GM18858 (cell line): ENCODE results near the gene SLC25A36.
"Not testable (repeated sequence)": the region's sequence is repeated elsewhere in the genome, so short reads cannot be mapped to it uniquely, and the experiment has no call there.

Experiments used
- ATAC-seq: cut with Tn5 transposase; IDR thresholded peaks from one replicate; pipeline ENCODE4 v1.9.1; 2021; ENCODE audit not compliant: unreplicated experiment

The SLC25A36 gene

DNA sequence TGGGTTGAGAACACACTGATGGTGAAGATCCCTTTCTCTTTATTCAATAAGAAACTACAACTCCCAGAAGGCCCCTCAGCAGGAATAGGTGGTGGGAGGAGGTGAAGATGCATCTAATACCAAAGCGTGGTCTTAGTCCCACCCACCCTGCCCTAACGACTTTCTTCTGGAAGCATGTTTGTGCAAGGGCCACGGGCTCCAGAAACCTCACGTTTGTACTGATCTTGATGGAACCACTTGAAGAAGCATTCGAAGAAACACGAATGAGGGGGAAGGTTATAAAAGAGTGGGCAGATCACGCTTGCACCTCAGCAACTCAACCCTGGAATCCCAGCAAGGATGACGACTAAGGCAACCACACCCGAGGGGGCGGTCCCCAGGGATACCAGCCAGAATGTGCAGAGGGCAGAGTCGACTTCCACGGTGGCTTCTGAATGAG is 10.6 kb upstream of the SLC25A36 start:
- no peak for ATAC-seq

GRCh38 chr3:140931801-140932200 is 9.8 kb upstream of the SLC25A36 start:
- ATAC-seq: no peak

DNA sequence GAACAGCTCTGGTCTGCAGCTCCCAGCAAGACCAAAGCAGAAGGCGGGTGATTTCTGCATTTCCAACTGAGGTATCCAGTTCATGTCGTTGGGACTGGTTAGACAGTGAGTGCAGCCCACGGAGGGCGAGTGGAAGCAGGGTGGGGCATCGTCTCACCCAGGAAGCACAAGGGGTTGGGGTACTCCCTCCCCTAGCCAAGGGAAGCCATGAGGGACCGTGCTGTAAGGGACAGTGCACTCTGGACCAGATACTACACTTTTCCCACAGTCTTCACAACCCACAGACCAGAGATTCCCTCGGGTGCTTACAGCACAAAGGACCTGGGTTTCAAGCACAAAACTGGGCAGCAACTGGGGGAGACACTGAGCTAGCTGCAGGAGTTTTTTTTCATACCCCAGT is 8.5 kb upstream of the SLC25A36 start:
- ATAC-seq: no peak

GRCh38 chr3:140933552-140933951 is 8.1 kb upstream of the SLC25A36 start:
- ATAC-seq: no peak

GRCh38 chr3:140939305-140939704 is 2.3 kb upstream of the SLC25A36 start:
- ATAC-seq: not testable (repeated sequence)

GRCh38 chr3:140941090-140941433 is 574 bp upstream of the SLC25A36 start:
- ATAC-seq: no peak

DNA sequence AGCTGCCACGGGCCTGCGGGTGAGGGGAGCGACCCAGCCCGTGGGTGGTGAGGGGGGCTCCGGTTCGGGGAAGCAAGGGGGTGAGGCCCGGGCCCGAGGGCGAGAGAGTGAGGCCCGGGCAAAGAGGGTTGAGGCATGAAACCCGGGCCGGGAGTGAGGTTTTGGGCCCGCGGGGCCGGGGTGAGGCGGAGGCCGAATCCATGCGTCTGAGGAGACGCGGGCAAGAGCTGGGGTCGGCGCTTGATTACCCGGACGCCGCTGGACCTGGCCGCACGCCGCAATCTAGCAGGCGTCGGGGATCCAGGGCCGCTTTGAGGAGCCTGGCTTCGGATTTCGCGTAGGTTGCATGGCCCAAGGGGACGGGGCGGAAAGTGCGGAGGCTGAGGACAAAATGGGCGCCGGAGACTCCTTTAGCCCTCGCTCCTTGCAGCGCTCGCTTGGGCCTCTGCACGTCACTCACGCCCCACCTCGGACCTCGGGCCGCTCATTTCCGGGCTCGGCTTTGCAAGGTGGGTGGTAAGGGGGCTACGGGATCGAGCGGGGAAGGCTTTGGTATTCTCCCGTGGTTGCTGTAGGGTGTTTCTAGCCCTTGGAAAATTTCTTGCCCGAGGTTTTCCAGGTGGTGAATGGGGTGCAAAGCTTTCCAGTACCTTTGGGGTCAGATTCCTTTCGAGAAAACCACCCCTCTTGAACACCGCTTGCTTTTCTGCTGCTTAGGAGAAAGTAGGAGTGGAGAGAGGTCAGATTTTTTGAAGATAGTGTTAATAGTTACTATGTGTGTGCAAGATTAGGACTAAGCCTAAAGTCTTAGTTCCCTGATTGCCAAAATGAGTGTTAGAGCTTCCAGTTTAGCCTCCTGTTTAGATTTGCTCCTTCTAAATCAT is 827 bp downstream of the SLC25A36 start:
- peak; percentile 30 for ATAC-seq

DNA sequence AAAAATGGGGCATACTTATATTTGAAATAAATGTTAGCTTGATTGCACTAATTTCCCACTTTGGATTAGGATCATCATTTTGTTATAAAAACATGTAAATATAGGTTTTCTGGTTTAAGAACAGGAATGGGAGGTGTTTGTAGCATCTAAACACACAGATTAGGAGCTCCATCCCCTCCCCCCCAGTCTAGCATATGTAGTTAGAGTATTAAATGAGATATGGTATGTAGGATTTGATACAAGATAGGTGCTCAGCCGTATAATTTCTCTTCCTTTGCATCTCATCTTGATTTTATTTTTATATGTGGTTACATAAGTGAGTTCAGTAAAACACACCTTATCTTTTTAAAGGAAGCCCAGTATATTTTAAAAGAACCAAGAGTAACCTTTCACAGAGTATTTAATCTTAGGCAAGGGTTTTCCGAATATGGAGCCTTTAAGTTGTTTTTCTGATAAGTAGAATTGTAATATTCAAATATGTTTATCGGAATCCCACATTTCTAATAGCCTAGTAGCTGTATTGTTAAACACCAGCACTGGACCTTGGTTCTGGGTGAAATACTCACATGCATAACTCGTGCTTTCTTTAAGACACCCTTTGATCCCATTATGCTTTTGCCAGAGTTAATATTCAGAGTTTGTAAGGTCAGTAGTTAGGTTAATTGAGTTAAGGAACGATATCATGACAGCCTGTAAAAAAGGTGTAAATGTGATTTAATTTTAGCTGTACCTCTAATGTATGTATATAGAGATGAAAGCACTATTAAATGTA is 2.3 kb downstream of the SLC25A36 start:
- ATAC-seq: no peak

DNA sequence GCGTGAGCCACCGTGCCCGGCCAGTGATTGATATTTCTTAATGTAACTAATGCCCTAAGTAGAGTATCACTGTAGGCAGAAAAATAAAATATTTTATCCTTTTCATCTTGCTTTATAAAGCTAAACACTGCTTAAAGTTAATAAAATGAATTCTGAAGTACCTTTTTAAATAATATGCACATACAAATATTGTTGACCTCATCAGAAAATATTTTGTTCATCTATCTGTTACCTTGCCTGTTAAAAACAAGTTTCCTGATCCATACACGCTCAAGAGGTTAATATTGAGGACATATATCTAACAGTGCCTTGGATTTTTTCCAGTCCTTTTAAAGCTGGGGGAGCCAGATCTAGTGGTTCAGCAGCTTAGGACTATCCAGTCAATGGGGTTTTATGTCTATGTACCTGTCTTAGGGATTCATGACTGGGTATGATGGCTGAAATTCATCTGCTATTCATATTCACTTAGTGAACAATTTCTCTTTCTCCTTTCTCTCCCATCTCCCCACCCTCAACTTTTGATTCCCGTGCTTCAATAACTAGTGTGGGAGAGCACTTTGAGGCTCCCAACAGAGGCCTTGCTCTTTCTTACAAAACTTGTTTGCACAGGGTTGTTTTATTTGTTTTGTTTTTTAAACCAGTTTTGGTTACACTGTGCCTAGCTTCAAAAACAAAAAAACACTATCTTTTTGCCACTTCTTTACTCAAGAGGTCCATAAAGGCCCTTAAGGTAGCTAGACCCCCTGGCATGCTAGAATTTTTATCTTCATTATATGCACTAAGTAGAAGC is 7.0 kb downstream of the SLC25A36 start:
- ATAC-seq: no peak

- ATAC-seq: no peak
Observed at GRCh38 chr3:140950144-140950543, 8.5 kb downstream of the SLC25A36 start.

DNA sequence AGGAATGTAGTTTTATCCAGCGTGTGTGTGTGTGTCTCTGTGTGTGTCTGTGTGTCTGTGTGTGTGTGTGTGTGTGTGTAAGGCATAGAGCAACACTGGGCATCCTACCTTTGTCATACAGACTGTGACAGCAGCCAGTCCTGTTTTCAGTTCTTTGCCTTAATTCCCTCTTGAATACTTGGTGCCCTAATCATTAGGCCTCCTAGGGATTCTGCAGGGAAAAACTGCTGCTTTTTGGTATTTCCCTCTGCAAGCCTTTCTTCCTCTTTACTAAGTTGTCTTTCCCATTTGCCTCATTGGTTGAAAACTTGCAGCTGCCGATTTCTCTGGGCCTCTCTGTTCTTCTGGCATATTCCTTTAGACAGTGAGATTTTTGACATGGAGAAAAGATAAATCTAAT is 9.2 kb downstream of the SLC25A36 start:
- no peak for ATAC-seq

GRCh38 chr3:140951750-140952149 is 10.1 kb downstream of the SLC25A36 start:
- ATAC-seq: not testable (repeated sequence)

DNA sequence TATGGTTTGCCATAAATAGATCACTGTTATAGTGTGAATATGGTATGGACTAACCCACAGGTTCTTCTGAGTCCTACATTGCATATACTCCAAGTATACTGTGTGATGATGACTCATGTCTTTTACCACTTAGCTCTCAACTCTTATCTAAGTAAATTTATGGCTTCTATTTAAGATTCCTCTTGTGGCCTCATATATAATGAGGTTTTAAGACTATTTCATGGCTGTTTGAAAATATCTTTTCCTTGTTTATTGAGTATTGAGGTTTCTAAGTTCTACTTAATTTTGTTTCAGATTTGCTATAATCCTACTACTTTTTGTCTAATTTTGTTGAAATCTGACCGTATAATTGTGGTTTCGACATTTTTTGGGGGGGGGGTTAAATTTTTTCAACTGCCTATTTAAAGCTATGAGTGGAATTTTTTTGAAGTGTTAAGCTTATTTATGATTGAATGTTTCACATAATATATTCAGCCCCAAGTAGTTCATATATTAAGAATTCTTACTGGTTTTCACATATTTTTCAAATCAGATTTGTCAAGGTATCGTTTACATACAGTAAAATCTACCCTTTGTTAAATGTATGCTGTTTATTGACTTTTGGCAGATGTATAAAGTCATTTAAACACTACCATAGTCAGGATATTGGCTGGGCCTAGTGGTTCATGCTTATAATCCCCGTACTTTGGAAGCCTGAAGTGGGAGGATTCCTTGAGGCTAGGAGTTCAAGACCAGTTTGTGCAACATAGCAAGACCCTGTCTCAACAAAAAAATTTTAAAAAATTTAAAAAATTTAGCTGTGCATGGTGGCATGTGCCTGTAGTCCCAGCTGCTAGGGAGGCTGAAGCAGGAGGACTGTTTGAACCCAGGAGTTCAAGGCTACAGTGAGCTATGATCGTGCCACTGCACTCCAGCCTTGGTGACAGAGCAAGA is 11.7 kb downstream of the SLC25A36 start:
- no peak for ATAC-seq

GRCh38 chr3:140954576-140954975 is 12.9 kb downstream of the SLC25A36 start:
- ATAC-seq: no peak

- ATAC-seq: no peak
Observed at GRCh38 chr3:140955645-140956044, 14.0 kb downstream of the SLC25A36 start.

DNA sequence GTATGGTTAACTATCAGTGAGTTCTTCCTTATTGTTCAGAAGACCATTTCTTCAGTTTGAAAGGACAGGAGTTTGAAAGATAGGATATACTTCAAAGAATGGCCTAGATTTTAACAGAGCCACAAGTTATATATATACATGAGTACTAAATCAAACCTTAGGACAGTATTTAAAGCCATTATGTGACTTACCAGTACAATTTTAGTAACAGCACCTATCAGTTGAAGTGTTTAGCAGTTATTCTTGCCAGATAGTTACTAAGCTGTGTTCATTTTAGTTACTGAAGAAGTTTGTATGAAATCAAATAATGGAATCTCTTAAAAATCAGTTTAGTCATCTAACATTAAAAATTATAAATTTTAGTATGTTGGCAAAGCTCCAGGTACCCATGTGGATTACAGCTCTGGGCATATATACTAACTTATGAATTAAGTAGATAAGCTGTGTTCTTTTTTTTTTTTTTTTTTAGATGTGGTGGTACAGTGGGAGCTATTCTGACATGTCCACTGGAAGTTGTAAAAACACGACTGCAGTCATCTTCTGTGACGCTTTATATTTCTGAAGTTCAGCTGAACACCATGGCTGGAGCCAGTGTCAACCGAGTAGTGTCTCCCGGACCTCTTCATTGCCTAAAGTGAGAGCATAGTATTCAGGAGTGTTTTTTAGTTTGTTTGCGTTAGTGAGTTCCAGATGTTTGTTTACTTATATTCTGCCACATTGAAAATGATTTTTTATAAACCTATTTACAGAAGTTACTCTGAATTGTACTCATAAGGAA is 14.6 kb downstream of the SLC25A36 start:
- ATAC-seq: no peak

- ATAC-seq: no peak
Observed at GRCh38 chr3:140972833-140973232, 31.2 kb downstream of the SLC25A36 start.

- ATAC-seq: no peak
Observed at GRCh38 chr3:140974900-140975299, 33.3 kb downstream of the SLC25A36 start.

DNA sequence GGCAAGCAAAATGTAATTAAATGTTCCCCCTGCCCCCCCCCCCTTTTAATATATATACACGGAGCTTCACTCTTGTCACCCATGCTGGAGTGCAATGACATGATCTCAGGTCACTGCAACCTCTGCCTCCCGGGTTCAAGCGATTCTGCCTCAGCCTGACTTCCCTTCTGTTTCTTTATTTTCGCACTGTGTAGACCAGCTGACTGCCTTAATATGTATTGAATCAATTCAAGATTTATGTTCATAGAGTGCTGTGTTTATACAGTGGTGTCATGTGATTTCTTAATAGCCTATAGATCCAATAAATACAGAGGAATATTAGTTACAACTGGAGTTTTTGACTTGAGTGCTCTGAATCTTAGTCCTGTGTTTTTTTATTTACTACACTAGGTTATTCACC is 39.0 kb downstream of the SLC25A36 start:
- ATAC-seq: no peak

GRCh38 chr3:140987792-140988191 is 46.2 kb downstream of the SLC25A36 start:
- not testable (repeated sequence) for ATAC-seq
